Measurements from ENCODE around the gene TBC1D24. TPM values are rescaled to one million over a fixed set of nuclear protein-coding genes. Genes with fewer than 3 reads are reported as not detected.

The TBC1D24 gene
- total and polyA plus RNA-seq, 4 donors = 9.0 to 35.7 (median 23.3) TPM

DNA sequence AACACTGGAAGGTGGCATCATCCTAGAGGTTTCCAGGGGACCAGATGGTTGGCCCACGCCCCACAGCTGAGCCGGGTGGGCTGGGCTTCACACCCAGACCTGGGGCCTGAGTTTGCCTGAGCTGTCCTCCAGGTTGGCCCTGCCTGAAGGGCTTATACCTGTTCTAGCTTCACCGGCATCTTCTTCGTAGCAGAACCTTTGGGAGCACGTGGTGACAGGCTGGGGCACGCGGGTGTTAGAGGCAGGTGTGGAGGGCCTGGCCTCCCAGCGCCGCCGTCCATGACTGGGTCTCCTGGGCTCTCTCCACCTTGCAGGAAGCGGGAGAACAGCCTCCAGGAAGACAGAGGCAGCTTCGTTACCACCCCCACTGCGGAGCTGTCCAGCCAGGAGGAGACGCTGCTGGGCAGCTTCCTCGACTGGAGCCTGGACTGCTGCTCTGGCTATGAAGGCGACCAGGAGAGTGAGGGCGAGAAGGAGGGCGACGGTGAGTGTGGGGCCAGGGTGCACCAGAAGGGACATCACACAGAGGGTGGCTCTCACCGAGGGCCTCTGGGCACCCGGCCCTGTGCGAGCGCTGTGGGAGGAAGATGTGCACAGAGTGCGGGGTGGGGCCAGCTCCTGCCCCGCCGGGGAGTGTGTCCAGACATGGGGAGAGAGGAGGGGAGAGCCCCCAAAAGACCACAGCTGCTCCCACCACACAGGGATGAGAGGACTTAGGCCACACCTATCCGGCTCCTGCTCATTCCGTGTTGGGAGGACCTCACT, 19.7 kb upstream of the TBC1D24 start:
- Histone ChIP-seq H3K4me3 (no peak overlapping the region), H3K27ac (ENCODE audit: low read depth in 1 of 2, low read length in 1 of 2) (no peak overlapping the region), H3K36me3 (ENCODE audit: control insufficient read depth in 4 of 4, insufficient read depth in 4 of 4, low read length in 4 of 4) (peaks cover 0 to 40% (median 12%) of the 10 kb centered on the region in 4 donors), H3K4me1 (ENCODE audit: control insufficient read depth in 5 of 5, insufficient read depth in 5 of 5, low read length in 5 of 5) (peaks cover 0 to 9% (median 0%) of the 10 kb centered on the region in 5 donors), H3K9ac (ENCODE audit: insufficient read depth in 1 of 2, low read length in 2 of 2) (no peak overlapping the region), H3K9me3 (ENCODE audit: control insufficient read depth in 4 of 4, insufficient read depth in 3 of 4, low read length in 3 of 4) (peaks cover 0 to 2% (median 0%) of the 10 kb centered on the region in 4 donors), H3K27me3 (ENCODE audit: control insufficient read depth in 3 of 3, insufficient read depth in 3 of 3, low read length in 2 of 3) (no peaks in the 10 kb centered on the region)
- 94 to 97% methylated on average over 28 of the region's 28 CpGs for WGBS, 2 donors
- DNase-seq (no peak), ATAC-seq (ENCODE audit: insufficient read depth, low FRiP score) (no peak)
- TF ChIP-seq, protein P1, sequence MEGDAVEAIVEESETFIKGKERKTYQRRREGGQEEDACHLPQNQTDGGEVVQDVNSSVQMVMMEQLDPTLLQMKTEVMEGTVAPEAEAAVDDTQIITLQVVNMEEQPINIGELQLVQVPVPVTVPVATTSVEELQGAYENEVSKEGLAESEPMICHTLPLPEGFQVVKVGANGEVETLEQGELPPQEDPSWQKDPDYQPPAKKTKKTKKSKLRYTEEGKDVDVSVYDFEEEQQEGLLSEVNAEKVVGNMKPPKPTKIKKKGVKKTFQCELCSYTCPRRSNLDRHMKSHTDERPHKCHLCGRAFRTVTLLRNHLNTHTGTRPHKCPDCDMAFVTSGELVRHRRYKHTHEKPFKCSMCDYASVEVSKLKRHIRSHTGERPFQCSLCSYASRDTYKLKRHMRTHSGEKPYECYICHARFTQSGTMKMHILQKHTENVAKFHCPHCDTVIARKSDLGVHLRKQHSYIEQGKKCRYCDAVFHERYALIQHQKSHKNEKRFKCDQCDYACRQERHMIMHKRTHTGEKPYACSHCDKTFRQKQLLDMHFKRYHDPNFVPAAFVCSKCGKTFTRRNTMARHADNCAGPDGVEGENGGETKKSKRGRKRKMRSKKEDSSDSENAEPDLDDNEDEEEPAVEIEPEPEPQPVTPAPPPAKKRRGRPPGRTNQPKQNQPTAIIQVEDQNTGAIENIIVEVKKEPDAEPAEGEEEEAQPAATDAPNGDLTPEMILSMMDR (IDR thresholded peaks at IDR 0.05; ENCODE audit: control extremely low read depth, extremely low read depth) = no peak

DNA sequence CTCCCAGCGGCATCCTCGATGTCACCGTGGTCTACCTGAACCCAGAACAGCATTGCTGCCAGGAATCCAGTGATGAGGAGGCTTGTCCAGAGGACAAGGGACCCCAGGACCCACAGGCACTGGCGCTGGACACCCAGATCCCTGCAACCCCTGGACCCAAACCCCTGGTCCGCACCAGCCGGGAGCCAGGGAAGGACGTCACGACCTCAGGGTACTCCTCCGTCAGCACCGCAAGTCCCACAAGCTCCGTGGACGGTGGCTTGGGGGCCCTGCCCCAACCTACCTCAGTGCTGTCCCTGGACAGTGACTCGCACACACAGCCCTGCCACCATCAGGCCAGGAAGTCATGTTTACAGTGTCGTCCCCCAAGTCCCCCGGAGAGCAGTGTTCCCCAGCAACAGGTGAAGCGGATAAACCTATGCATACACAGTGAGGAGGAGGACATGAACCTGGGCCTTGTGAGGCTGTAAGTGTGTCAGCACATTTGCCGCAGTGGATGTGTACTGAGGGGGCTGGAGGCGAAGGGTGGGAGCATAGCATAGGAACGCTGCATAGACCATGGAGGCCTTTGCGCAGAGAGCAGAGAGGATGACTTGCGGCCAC, 18.3 kb upstream of the TBC1D24 start:
- TF ChIP-seq, protein P1 (IDR thresholded peaks at IDR 0.05; ENCODE audit: control extremely low read depth, extremely low read depth) = no peak
- Histone ChIP-seq H3K9ac (ENCODE audit: insufficient read depth in 1 of 2, low read length in 2 of 2) (no peak overlapping the region), H3K9me3 (ENCODE audit: control insufficient read depth in 4 of 4, insufficient read depth in 3 of 4, low read length in 3 of 4) (peaks cover 0 to 2% (median 0%) of the 10 kb centered on the region in 4 donors), H3K27me3 (ENCODE audit: control insufficient read depth in 3 of 3, insufficient read depth in 3 of 3, low read length in 2 of 3) (no peaks in the 10 kb centered on the region), H3K4me3 (no peak overlapping the region), H3K36me3 (ENCODE audit: control insufficient read depth in 4 of 4, insufficient read depth in 4 of 4, low read length in 4 of 4) (peaks cover 0 to 38% (median 12%) of the 10 kb centered on the region in 4 donors), H3K4me1 (ENCODE audit: control insufficient read depth in 5 of 5, insufficient read depth in 5 of 5, low read length in 5 of 5) (peaks cover 0 to 16% (median 0%) of the 10 kb centered on the region in 5 donors), H3K27ac (ENCODE audit: low read depth in 1 of 2, low read length in 1 of 2) (no peak overlapping the region)
- WGBS, 2 donors = 95 to 97% methylated on average over 21 of the region's 21 CpGs
- no peak for ATAC-seq (ENCODE audit: insufficient read depth, low FRiP score)
- DNase-seq = no peak

DNA sequence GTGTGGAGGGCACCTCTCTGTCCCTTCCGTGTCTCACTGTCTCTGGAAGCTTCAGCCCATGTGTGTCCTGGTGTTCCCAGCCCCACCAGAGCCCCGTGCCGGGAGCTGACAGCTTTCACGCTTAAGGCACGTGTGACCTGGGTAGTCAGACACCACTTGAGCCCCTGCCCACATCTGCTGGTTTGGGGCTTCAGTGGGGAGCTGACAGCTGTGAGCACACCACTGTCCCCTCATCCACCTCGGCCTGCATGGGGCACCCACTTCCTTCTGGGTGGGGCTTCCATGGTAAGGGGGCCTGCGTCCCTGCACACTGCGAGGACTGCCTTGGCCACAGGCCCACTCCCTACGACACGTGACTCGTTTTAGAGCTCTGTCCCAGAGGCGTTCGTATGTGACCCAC, 17.7 kb upstream of the TBC1D24 start:
- Histone ChIP-seq H3K36me3 (ENCODE audit: control insufficient read depth in 4 of 4, insufficient read depth in 4 of 4, low read length in 4 of 4) (peaks cover 0 to 34% (median 9%) of the 10 kb centered on the region in 4 donors), H3K27ac (ENCODE audit: low read depth in 1 of 2, low read length in 1 of 2) (no peak overlapping the region), H3K27me3 (ENCODE audit: control insufficient read depth in 3 of 3, insufficient read depth in 3 of 3, low read length in 2 of 3) (no peaks in the 10 kb centered on the region), H3K9ac (ENCODE audit: insufficient read depth in 1 of 2, low read length in 2 of 2) (no peak overlapping the region), H3K4me1 (ENCODE audit: control insufficient read depth in 5 of 5, insufficient read depth in 5 of 5, low read length in 5 of 5) (peaks cover 0 to 16% (median 0%) of the 10 kb centered on the region in 5 donors), H3K9me3 (ENCODE audit: control insufficient read depth in 4 of 4, insufficient read depth in 3 of 4, low read length in 3 of 4) (peaks cover 0 to 2% (median 0%) of the 10 kb centered on the region in 4 donors), H3K4me3 (no peak overlapping the region)
- TF ChIP-seq, protein P1 (IDR thresholded peaks at IDR 0.05; ENCODE audit: control extremely low read depth, extremely low read depth) = no peak
- WGBS, 2 donors = 80 to 86% methylated on average over 13 of the region's 13 CpGs
- no peak for ATAC-seq (ENCODE audit: insufficient read depth, low FRiP score)
- no peak for DNase-seq

Data from lung (tissue), 12 donors.